Measurements from ENCODE around the gene ZFPM1.

- TF ChIP-seq, protein P1, sequence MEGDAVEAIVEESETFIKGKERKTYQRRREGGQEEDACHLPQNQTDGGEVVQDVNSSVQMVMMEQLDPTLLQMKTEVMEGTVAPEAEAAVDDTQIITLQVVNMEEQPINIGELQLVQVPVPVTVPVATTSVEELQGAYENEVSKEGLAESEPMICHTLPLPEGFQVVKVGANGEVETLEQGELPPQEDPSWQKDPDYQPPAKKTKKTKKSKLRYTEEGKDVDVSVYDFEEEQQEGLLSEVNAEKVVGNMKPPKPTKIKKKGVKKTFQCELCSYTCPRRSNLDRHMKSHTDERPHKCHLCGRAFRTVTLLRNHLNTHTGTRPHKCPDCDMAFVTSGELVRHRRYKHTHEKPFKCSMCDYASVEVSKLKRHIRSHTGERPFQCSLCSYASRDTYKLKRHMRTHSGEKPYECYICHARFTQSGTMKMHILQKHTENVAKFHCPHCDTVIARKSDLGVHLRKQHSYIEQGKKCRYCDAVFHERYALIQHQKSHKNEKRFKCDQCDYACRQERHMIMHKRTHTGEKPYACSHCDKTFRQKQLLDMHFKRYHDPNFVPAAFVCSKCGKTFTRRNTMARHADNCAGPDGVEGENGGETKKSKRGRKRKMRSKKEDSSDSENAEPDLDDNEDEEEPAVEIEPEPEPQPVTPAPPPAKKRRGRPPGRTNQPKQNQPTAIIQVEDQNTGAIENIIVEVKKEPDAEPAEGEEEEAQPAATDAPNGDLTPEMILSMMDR (IDR thresholded peaks at IDR 0.05; ENCODE audit: low read depth, low read length): no peak
- no peak for TF ChIP-seq EZH2phosphoT487 (IDR thresholded peaks at IDR 0.05; ENCODE audit: low read depth)
Measured at GRCh38 chr16:88423448-88423850, 29.6 kb upstream of the ZFPM1 start.

Data from OCI-LY3 (cell line).